ENCODE results near the gene NR2F6. TPM values are rescaled to one million over a fixed set of nuclear protein-coding genes. Genes with fewer than 3 reads are reported as not detected.

NR2F6 gene
- total and polyA plus RNA-seq, 2 of the 4 experiments (the other 2 are of a cell fraction) = 8.4 to 20.5 TPM

DNA sequence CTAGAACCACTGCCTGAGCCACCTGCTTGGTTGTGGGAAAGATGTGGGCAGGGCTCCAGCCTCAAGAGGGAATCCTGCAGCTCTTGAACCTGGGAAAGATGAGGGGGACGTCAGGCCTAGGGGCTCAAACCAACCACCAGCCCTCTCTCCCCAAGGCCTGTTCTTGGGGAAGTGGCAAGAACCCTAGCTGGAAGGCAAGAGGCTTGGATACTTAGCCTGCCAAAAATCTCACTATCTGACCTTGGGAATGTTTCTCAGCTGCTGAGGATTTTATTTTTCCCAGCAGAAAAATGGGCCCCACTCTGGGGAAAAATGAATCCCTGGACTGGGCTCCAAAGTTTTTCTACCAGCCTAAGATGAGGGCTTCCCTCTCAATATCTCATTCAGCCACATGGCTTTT lies 14.2 kb upstream of the NR2F6 start:
- in situ Hi-C loops (cut with MboI; ENCODE audit: low sequenced_read_pairs) = no loop called here
- DNase-seq = no peak
- Histone ChIP-seq H3K27me3 (ENCODE audit: control insufficient read depth, insufficient read depth, low read length) (no peaks in the 10 kb centered on the region), H2BK15ac (ENCODE audit: low read depth, low read length) (no peak overlapping the region), H4K20me1 (ENCODE audit: insufficient read depth, low read length) (0 out of 2 replicates have a peak, but pooled peaks cover 4% of the 10 kb centered on the region), H3K4me2 (ENCODE audit: low read depth, low read length) (no peak overlapping the region), H3K4me1 (ENCODE audit: control insufficient read depth, insufficient read depth, low read length) (no peaks in the 10 kb centered on the region), H3K9ac (ENCODE audit: low read depth, low read length) (no peak overlapping the region), H4K5ac (ENCODE audit: low read depth, low read length) (no peak overlapping the region), H2AK5ac (ENCODE audit: low read depth, low read length) (no peak overlapping the region), H3K27ac (ENCODE audit: insufficient read depth, low read length) (no peak overlapping the region), H4K8ac (ENCODE audit: low read depth in 2 of 2, low read length in 2 of 2) (no peak overlapping the region), H2BK5ac (ENCODE audit: low read depth, low read length, poor library complexity, severe bottlenecking) (no peak overlapping the region), H3K56ac (ENCODE audit: extremely low read depth, insufficient read depth, low read length) (no peak overlapping the region), H2AK9ac (replicated peaks; ENCODE audit: low read depth, low read length, poor library complexity) (no peak overlapping the region), H3K36me3 (ENCODE audit: control insufficient read depth, insufficient read depth, low read length) (no peaks in the 10 kb centered on the region), H3K9me1 (ENCODE audit: insufficient read depth, low read length) (peaks cover 4% of the 10 kb centered on the region), H3K4ac (ENCODE audit: low read depth, low read length) (no peak overlapping the region), H3K18ac (ENCODE audit: low read depth, low read length) (no peak overlapping the region), H2BK120ac (ENCODE audit: low read depth, low read length) (no peak overlapping the region), H4K91ac (ENCODE audit: insufficient read depth, low read depth, low read length) (no peak overlapping the region), H3K79me1 (ENCODE audit: low read depth in 1 of 2, low read length in 2 of 2) (no peaks in the 10 kb centered on the region; a peak in 1 of 4 replicates), H3K4me3 (ENCODE audit: insufficient read depth, low read depth, low read length) (no peak overlapping the region), H3K14ac (replicated peaks; ENCODE audit: low read depth, low read length) (no peak overlapping the region), H3K9me3 (ENCODE audit: control insufficient read depth, insufficient read depth, low read length) (peaks cover 10% of the 10 kb centered on the region), H2BK20ac (ENCODE audit: low read depth, low read length) (no peak overlapping the region), H3K23ac (ENCODE audit: low read depth, low read length) (no peak overlapping the region), H2AFZ (replicated peaks; ENCODE audit: low read length, poor library complexity) (no peak overlapping the region)
- intact Hi-C loops (cut with micrococcal nuclease) = no loop called here
- no CpG with 5 or more reads among the region's 1 CpG for WGBS, 2 experiments (ENCODE audit: extremely low coverage in 2 of 2, insufficient read length in 1 of 2)
- BruUV-seq (replicated peaks) = no TSS peak
- ChIA-PET POLR2A (ENCODE audit: unreplicated experiment) (no interaction called here), CTCF (no interaction called here)
- no peak for ATAC-seq (ENCODE audit: low read depth)
- dilution Hi-C loops (cut with HindIII; ENCODE audit: low sequenced_read_pairs, unreplicated experiment) = no loop called here
- TF ChIP-seq RCOR1 (IDR thresholded peaks at IDR 0.05; ENCODE audit: insufficient replicate concordance, low read length) = no peak
- TF ChIP-seq MXI1 (IDR thresholded peaks at IDR 0.05; ENCODE audit: borderline replicate concordance, low read depth, low read length) = no peak
- TF ChIP-seq RFX5 (IDR thresholded peaks at IDR 0.05; ENCODE audit: low read depth, low read length) = no peak
- no peak for TF ChIP-seq SMC3 (IDR thresholded peaks at IDR 0.05; ENCODE audit: low read depth, low read length)
- no peak for TF ChIP-seq CHD1 (IDR thresholded peaks at IDR 0.05; ENCODE audit: low read depth, low read length)
- no peak for TF ChIP-seq POLR2A (IDR thresholded peaks at IDR 0.05; ENCODE audit: low read depth, low read length)
- TF ChIP-seq MAZ (IDR thresholded peaks at IDR 0.05; ENCODE audit: borderline replicate concordance, low read depth, low read length) = no peak

All from IMR-90 (cell line).